Activated naive CD4-positive, alpha-beta T cell treated with anti-CD3 and anti-CD28 coated beads, Interleukin-2, amount 50 U/mL, for 24 hours (primary cell): ENCODE data around the gene DYNC1I1.

ENCODE experiments used
- H3K27ac Mint-ChIP-seq: one replicate; pipeline ENCODE4 v1.8.0; 2021; ENCODE audit warnings: mild to moderate bottlenecking, mixed read lengths
- H3K27me3 Mint-ChIP-seq: one replicate; pipeline ENCODE4 v1.8.0; 2021; ENCODE audit warnings: mixed read lengths
- H3K36me3 Mint-ChIP-seq: one replicate; pipeline ENCODE4 v1.8.0; 2021; ENCODE audit warnings: mixed read lengths
- H3K4me1 Mint-ChIP-seq: one replicate; pipeline ENCODE4 v1.8.0; 2021; ENCODE audit warnings: mixed read lengths
- H3K4me3 Mint-ChIP-seq: one replicate; pipeline ENCODE4 v1.8.0; 2021; ENCODE audit warnings: mild to moderate bottlenecking, mixed read lengths
- H3K9me3 Mint-ChIP-seq: one replicate; pipeline ENCODE4 v1.8.0; 2021; ENCODE audit warnings: mixed read lengths

The DYNC1I1 gene

DNA sequence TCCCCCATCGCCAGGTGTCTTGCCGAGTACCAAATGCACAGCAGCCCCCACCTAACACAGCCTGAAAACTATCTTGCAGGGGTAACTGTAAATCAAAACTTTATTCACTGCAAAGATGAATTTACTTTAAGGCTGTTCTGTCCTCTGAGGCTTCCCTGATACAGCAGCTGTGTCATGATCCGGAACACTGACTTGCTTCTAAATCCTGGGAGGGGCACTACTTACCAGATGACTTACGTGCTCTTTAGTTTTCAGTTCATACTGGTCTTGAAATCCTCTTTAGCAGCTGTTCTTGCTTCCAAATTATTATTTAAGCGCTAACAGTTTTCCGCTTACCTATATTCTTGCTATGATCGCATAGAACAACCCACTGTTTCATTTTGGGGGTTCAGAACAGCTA, 4.9 kb downstream of the DYNC1I1 start:
- H3K27me3 Mint-ChIP-seq: peaks cover 16% of the 10 kb centered on the region
- peaks cover under 1% of the 10 kb centered on the region for H3K4me1 Mint-ChIP-seq
- no peaks in the 10 kb centered on the region for H3K36me3 Mint-ChIP-seq
- H3K4me3 Mint-ChIP-seq: no peak overlapping the region
- H3K27ac Mint-ChIP-seq: no peak overlapping the region
- H3K9me3 Mint-ChIP-seq: no peaks in the 10 kb centered on the region

DNA sequence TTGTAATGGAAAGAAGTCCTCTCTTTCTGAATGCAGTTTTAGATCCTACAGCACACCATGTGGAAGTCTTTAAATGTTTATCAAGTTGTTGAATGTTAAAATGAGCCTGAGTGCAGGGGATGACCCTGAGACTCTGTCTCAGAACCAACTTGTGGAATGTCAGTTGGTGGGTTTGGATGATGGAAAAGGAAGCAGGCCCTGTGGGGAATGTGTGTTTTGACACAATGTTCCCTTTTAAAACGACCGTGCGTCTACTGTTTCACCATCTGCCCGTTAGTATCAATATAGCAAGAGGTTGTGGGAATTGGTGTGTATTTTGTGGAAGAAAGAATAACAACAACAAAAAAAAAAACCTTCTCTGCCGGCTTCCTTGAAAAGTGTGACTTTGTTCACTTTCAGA, 8.3 kb downstream of the DYNC1I1 start:
- no peaks in the 10 kb centered on the region for H3K9me3 Mint-ChIP-seq
- H3K4me1 Mint-ChIP-seq: no peaks in the 10 kb centered on the region
- H3K27ac Mint-ChIP-seq: no peak overlapping the region
- peaks cover 2% of the 10 kb centered on the region for H3K27me3 Mint-ChIP-seq
- H3K4me3 Mint-ChIP-seq: no peak overlapping the region
- H3K36me3 Mint-ChIP-seq: no peaks in the 10 kb centered on the region

DNA sequence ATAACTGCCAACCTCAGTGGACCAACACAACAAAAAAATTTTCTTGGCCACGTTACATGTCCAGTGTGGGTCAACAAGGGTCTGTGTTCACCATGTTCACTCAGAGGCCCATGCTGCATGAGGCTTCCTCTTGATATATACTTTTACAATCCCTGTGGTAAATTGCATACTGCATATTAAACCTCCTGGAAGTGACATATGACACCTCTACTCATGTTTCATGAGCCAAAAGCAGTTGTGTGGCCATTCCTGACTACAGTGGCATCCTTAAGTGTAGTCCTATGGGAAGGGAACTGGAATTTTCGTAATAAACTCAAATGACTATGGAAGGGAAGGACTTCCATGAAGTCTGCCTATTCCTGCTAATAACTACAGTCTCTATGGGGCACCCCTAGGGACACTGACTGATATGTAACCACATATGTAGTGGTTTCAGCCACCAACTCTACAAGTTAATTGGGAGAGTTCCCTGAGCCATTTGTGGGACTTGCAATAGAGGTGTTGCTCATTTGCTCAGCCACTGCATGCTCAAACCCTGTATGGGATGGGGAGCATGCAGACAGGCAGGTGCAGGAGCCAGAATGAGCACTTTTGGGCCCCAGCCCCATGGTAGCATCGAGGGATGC, 9.7 kb downstream of the DYNC1I1 start:
- H3K36me3 Mint-ChIP-seq: no peaks in the 10 kb centered on the region
- no peak overlapping the region for H3K27ac Mint-ChIP-seq
- no peaks in the 10 kb centered on the region for H3K9me3 Mint-ChIP-seq
- peaks cover 2% of the 10 kb centered on the region for H3K27me3 Mint-ChIP-seq
- no peaks in the 10 kb centered on the region for H3K4me1 Mint-ChIP-seq
- no peak overlapping the region for H3K4me3 Mint-ChIP-seq

DNA sequence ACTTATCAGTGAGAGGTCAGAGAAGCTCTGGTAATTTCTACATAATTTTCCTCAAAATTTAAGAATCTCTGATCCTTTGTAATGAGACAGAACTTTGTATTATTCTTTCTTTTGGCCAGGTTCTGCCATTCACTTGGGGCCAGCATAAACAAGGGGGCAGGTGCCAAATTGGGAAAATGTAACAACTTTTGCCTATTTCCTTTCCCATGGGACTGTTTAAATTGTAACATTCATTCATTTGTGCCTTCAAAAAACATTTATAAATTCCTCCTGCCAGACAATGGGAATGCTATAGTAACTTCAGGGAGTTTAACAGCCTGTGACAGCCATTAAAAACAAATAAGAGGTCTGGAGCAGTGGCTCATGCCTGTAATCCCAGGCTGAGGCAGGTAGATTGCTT, 12.4 kb downstream of the DYNC1I1 start:
- no peak overlapping the region for H3K27ac Mint-ChIP-seq
- H3K36me3 Mint-ChIP-seq: no peaks in the 10 kb centered on the region
- no peaks in the 10 kb centered on the region for H3K9me3 Mint-ChIP-seq
- H3K4me1 Mint-ChIP-seq: no peaks in the 10 kb centered on the region
- H3K4me3 Mint-ChIP-seq: no peak overlapping the region
- H3K27me3 Mint-ChIP-seq: peaks cover 6% of the 10 kb centered on the region

DNA sequence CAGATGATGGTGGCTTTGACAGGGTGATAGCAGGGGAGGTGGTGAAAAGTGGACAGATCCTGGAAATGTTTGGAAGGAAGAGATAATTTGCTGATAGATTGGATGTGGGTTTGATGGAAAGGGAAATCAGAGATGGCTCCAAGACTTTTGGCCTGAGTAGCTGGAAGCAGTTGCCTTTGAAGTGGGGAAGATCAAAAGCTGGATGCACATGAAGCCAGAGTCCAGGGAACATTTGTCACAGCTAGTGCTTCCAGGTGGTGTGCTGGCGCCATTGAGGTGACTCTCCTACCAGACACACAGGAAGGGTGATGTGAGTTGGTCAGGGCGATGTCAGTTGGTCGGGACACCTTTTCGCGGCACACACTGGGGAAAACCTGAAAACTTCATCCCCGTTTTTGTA, 15.9 kb downstream of the DYNC1I1 start:
- Mint-ChIP-seq H3K4me3 (no peak overlapping the region), H3K9me3 (no peaks in the 10 kb centered on the region), H3K27ac (no peak overlapping the region), H3K4me1 (no peaks in the 10 kb centered on the region), H3K36me3 (no peaks in the 10 kb centered on the region), H3K27me3 (peaks cover 4% of the 10 kb centered on the region)

DNA sequence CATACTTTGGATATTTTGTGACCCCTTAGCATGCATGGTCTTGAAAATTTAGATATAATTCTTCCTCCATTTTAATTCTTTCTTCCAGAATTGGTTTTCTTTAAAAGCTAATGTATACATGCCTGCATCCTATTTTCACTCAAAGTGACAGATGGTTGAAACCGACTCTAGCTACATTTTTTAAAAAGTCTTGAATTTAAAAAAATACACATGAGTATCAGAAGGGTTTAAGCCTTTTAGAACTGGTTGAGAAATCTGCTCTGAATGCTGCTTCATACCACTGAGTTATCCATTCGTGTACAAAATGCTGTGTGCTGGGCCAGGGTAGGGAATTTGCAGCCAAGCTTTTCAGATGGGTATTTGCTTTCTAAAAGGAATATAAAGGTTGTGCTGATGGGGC, 16.5 kb downstream of the DYNC1I1 start:
- Mint-ChIP-seq H3K9me3 (no peaks in the 10 kb centered on the region), H3K4me1 (no peaks in the 10 kb centered on the region), H3K4me3 (no peak overlapping the region), H3K27ac (no peak overlapping the region), H3K36me3 (no peaks in the 10 kb centered on the region), H3K27me3 (peaks cover 4% of the 10 kb centered on the region)

DNA sequence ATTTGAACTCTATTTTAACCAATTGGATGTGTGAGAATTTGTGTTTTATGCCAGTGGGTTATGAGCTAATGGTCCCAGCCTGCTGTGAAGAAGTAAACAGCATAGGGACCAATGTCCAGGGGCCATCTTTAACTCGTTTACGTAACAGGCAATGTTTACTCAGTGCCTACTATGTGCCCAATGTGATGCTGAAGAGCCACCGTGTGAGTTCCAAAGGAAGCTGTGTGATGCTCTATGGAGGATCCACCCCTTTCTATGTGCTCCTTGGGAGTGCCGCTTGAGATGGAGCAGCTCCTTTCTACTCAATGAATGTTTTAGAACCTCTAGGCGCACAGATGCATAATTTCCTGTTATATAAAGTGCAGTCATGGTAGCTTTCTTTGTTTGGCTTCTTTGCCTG, 21.3 kb downstream of the DYNC1I1 start:
- Mint-ChIP-seq H3K9me3 (peaks cover 4% of the 10 kb centered on the region), H3K27me3 (peaks cover 1% of the 10 kb centered on the region), H3K4me3 (no peak overlapping the region), H3K36me3 (no peaks in the 10 kb centered on the region), H3K4me1 (no peaks in the 10 kb centered on the region), H3K27ac (no peak overlapping the region)

DNA sequence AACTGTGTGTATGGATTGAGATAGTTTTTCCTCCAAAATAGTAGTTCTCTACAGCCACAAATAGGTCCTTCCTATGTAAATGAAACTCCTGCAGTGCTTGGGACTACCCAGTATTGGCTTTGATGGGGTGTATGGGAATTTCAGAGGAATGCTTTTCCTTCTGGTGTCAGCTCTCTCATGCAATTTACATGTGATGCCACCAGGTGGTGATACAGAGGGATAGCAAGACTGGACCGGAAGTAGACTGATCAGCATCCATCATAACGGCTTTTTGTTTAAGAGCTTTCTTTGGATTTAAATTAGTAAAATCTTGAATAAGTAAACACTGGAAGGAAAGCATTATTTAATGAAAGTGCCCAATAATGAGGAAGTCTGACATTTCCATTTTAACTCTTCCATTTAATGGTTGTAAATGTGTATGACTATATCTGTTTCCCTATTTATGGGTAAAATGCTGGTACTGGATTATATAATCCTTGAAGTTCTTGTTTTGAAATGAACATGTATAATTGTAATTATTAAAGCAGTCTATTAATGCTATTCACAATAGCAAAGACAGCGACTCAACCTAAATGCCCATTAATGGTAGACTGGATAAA, 22.7 kb downstream of the DYNC1I1 start:
- Mint-ChIP-seq H3K27me3 (no peaks in the 10 kb centered on the region), H3K27ac (no peak overlapping the region), H3K4me1 (no peaks in the 10 kb centered on the region), H3K4me3 (no peak overlapping the region), H3K36me3 (no peaks in the 10 kb centered on the region), H3K9me3 (peaks cover 4% of the 10 kb centered on the region)

DNA sequence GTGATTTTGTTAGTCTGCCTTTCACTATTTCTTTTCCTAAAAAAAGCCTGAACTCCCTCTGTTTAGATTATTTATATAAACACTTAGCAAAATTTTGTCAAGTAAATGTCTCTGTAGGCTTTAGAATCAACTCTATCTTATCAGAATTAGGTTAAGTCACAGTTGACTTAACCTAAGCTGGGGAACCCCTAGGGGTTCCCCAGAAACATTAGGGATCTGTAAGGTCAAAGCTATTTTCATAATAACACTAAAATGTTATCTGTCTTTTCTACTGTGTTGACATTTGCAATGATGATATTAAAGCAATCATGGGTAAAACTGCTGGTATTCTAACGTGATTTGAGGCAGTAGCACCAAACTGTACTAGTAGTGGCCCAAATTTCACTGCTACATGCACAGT, 24.3 kb downstream of the DYNC1I1 start:
- H3K4me3 Mint-ChIP-seq: no peak overlapping the region
- no peaks in the 10 kb centered on the region for H3K4me1 Mint-ChIP-seq
- H3K36me3 Mint-ChIP-seq: no peaks in the 10 kb centered on the region
- peaks cover 4% of the 10 kb centered on the region for H3K9me3 Mint-ChIP-seq
- H3K27me3 Mint-ChIP-seq: no peaks in the 10 kb centered on the region
- H3K27ac Mint-ChIP-seq: no peak overlapping the region

DNA sequence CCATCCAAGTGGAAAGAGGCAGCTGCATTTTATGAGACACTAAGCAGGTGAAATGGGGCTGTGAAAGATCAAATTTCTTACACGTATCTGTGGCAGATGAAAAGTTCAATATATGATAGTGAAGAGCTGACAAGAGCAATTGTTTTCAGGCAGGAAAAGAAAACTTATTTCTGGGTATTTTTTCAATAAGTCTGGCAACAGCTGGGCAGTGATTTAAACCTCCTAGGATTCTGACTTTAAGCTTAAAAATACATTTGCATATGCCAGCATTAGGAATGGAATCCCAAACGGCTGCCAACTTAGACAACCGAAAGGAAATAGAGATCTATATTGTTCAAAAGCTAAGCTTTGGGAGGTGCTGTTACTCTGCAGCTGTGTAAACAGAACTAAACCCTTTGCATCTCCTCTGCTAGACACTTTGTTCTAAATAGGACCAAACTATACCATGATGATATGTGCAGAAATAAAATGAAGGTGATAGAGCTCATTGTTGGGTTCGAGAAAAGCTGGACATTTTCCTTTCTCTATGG, 26.1 kb downstream of the DYNC1I1 start:
- Mint-ChIP-seq H3K27me3 (no peaks in the 10 kb centered on the region), H3K36me3 (no peaks in the 10 kb centered on the region), H3K9me3 (peaks cover 4% of the 10 kb centered on the region)

DNA sequence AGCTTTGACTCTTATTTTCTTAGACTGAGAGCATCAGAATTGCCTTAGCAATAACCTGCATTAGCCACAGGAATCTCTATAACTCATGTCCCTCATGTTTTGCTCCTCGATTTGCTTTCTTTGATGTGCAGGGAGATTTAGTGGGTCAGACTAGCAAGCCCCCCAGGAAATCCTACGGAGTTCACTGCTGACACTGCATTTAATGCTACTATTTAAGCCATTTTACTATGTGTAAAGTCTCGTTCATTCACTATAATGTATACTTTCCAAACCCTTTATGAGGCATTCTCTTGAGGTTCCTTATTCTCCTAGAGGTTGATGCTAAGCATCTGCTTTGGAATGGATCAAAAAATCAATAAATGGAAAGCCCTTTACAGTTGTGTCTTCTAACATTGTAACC, 28.4 kb downstream of the DYNC1I1 start:
- Mint-ChIP-seq H3K36me3 (no peaks in the 10 kb centered on the region), H3K9me3 (no peaks in the 10 kb centered on the region), H3K27ac (no peak overlapping the region), H3K4me3 (no peak overlapping the region), H3K27me3 (peaks cover 2% of the 10 kb centered on the region), H3K4me1 (no peaks in the 10 kb centered on the region)

More for the DNA sequence above, 26.1 kb downstream of the DYNC1I1 start:
- Mint-ChIP-seq H3K27ac (no peak overlapping the region), H3K4me1 (no peaks in the 10 kb centered on the region), H3K4me3 (no peak overlapping the region)

DNA sequence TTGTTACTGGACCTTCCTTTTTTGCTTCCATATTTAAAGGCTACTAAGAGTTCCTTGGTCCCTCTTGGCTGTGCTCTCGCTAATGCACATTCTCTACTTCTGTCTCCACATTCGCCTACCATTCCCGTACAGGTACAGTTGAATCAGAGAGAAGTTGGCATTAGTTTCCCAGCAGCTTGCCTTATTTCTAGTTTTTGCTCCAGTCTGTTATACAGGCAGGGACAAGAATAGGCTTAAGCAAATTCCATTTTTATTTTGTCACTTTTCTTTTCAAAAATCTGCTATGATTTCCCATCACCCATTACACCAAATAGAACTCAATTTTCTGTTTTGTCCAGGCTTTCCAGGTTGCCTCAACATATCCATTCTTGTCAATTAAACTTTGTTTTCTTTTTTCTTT, 29.9 kb downstream of the DYNC1I1 start:
- H3K4me3 Mint-ChIP-seq: no peak overlapping the region
- H3K4me1 Mint-ChIP-seq: no peaks in the 10 kb centered on the region
- no peak overlapping the region for H3K27ac Mint-ChIP-seq
- H3K27me3 Mint-ChIP-seq: peaks cover 2% of the 10 kb centered on the region
- H3K36me3 Mint-ChIP-seq: no peaks in the 10 kb centered on the region
- no peaks in the 10 kb centered on the region for H3K9me3 Mint-ChIP-seq

DNA sequence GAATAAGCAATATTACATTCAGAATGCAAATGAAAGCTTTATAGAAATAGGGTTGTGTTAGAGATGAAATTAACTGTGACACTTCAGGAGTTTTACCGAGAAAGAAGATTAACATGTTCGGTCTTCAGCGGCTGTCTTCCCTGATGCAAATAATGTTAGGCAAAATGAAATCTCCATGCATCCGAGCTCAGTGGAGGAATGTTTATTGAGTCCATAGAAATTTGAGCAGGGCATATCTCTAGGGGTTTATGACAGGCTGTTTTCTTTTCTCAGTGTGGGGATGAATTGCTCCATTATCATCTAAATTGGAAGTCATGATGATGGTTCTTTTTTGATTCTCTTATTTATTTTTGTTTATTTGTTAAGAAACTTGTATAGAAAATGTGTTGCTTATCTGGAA, 31.7 kb downstream of the DYNC1I1 start:
- no peaks in the 10 kb centered on the region for H3K36me3 Mint-ChIP-seq
- no peaks in the 10 kb centered on the region for H3K9me3 Mint-ChIP-seq
- no peak overlapping the region for H3K27ac Mint-ChIP-seq
- peaks cover 2% of the 10 kb centered on the region for H3K27me3 Mint-ChIP-seq
- H3K4me1 Mint-ChIP-seq: no peaks in the 10 kb centered on the region
- H3K4me3 Mint-ChIP-seq: no peak overlapping the region

DNA sequence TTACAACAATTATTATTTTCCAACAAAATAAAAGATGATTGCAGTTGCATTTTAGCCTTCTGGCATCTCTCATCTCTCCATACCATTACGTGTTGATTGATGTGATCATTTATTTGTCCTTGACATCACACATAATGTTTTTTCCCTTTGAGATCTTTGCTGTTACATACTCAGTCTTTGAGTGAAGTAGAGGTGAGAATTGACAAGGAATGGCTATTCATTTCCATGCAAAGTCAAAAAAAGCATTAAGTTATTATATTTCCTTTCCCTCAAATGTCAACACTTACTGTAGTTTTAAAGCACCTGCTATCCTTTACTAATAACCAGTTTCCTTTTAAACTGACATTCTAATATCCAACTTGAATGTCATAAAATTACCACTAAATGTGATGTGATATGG, 33.6 kb downstream of the DYNC1I1 start:
- Mint-ChIP-seq H3K4me1 (no peaks in the 10 kb centered on the region), H3K4me3 (no peak overlapping the region), H3K9me3 (no peaks in the 10 kb centered on the region), H3K27ac (no peak overlapping the region), H3K36me3 (no peaks in the 10 kb centered on the region), H3K27me3 (peaks cover 2% of the 10 kb centered on the region)

DNA sequence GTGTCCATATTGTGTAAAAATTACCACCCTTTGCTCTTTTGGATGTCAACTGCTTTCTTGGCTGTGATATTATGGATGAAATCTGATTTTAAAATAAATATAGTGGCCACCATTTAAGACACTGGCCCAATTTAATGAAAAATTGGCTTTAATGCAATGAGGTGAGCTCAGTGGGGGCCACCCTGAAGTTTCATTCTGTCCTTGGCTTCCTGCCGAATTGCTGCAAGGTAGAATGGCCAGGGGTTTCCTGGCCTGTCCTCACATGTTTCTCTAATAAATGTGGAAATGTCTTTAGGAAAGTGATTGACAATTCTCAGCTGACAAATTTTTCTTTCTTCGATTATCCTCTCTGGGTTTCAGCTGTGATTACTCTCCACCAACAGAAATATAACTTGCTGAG, 36.0 kb downstream of the DYNC1I1 start:
- H3K4me3 Mint-ChIP-seq: no peak overlapping the region
- H3K27me3 Mint-ChIP-seq: peaks cover 2% of the 10 kb centered on the region
- H3K27ac Mint-ChIP-seq: no peak overlapping the region
- H3K9me3 Mint-ChIP-seq: no peaks in the 10 kb centered on the region
- H3K36me3 Mint-ChIP-seq: no peaks in the 10 kb centered on the region
- no peaks in the 10 kb centered on the region for H3K4me1 Mint-ChIP-seq

DNA sequence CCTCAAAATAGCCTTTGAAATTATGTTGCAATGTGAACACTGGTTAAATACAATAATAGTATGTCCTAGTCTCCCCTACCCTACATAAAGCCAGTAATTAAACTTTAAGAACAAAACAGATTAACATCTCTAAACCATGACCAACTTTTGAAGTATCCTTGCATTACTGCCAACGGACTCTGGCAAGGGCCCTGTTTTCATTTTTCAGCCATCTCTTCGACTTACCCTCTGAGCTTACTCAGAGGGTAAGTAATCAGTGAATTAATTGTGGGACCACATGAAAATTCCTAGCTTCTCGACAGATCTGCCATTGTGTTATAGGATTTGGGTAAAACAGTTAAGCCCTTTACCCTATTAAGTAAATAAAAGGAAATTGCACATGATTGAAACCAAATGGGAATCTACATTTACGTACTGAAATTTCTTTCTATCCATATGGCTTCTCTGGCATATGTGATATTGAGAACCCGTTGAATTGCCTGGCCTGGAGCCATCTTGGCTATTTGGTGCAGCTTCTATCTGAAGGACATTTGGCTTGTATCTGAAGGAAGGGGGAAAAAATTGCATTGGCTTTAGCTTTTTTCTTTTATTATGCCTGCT, 39.6 kb downstream of the DYNC1I1 start:
- no peaks in the 10 kb centered on the region for H3K4me1 Mint-ChIP-seq
- H3K4me3 Mint-ChIP-seq: no peak overlapping the region
- H3K9me3 Mint-ChIP-seq: no peaks in the 10 kb centered on the region
- H3K27me3 Mint-ChIP-seq: no peaks in the 10 kb centered on the region
- H3K27ac Mint-ChIP-seq: no peak overlapping the region
- no peaks in the 10 kb centered on the region for H3K36me3 Mint-ChIP-seq
